Brain pericyte (primary cell): ENCODE measurements around the gene TENT4A.

Experiments used
- DNase-seq: peaks from one replicate; pipeline ENCODE4 v3.0.0-alpha.2; 2012; ENCODE audit warnings: low read depth, low spot score

TENT4A gene

GRCh38 chr5:6731465-6732237 lies 18.4 kb downstream of the TENT4A start:
- no peak for DNase-seq

DNA sequence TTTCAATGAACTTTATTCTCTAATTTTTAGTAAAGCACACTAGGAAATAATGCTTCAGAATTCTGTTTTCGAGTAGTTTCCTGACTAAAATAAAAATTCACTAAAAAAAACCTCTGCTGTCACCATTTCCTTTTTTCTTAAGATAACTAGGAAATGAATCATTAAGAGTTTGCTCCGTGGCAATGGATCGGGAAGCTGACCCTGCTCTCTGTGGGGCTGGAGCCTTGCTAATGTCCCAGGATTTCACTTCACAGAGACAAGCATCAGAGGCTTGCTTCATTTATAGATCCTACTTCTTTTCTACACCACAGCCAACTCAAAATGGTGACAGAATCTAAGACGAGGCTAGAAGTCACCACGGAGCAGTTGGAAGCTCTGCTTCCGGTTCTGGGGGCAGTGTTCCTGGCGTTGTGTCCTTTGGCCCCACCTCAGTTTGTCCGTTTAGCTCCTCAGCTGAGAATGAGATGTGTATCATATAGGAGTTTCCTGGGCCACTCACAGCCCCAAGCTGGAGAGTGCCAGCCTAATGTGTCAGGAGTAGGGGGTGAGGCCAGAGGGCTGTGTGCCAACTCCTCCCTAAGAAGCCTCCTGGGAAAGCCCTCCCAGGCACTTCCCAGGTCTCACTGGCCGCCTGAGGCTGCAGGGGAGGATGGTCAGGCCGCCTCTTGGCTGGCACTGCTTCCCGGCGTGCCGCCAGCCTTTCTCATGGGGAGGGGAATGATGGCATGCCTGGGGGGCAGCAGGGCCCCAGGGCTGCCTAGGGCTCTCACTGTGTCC lies 19.6 kb downstream of the TENT4A start:
- DNase-seq: no peak

DNA sequence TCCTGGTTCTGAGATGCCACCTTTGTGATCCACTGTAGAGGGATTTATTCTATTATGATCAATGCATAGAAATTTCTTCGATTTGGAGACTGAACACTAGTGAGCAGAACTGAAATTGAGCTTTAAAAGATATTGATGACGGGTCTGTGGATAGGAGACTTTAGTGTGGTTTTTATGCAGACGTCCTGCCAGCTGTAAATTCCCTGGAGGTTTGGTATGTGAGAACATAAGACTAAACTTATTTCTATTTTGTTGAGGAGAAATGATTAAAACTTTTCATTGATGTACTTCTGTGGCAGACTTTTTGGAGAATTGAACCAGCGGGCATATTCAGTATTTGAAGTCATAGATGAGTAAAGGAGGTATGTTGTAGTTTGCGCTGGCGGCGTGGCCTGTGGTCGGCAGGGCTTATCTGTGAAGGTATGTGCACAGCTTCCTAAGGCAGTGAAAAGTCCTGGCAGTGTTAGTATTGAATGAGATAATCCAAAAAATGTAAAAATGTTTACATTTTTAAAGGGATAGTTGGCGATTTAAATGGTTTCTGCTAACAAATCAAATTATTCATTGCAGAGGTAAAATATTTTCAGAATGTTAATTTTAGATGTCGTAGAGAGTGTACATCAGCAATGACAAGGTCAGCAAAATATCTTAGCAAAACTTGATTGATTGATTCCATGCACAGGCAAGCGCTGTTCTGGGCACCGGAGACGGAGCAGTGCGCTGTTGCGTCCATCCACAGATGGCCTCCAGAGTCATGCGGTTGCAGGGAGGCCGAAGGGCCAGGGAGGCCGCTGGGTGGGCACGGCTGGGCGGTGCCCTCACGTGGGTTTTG lies 20.4 kb downstream of the TENT4A start:
- no peak for DNase-seq

GRCh38 chr5:6734243-6734700 lies 21.0 kb downstream of the TENT4A start:
- no peak for DNase-seq

DNA sequence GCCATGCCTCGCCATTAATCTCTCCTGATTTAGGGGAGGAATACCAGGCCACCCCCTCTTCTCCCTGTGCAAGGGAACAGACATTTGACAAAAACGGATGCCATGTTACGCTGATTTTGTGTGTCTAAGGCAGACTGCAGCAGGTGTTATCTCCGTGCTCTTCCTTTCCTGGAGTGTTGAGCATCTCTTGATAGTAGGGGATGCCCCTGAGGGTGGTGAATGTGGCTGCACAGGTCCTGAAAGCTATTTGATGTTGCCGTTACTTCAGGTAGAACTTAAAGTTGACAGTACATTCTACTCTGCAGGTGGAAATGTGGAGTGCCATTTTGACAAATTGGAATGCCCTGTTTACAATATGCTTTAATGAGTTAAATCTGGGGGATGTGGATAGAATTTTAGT lies 21.5 kb downstream of the TENT4A start:
- no peak for DNase-seq

DNA sequence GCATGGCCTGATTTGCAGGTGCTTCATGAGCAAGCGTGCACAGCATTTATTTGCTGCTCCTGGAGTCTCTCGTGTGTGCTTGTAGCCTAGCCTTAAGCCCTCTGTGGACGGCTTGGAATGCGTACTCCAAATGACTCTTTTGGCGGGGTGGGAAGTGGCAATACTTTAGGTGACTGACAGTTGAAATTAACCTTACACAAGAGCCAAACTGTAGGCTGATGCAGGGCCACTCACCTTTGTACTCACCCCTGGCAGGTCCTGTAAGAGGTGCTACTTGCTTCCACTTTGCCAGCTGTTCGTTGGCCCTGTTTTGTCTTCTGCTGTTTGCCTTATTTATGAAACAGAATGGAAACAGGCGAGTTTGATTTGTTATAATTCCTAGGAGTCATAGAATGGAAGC lies 22.9 kb downstream of the TENT4A start:
- no peak for DNase-seq

DNA sequence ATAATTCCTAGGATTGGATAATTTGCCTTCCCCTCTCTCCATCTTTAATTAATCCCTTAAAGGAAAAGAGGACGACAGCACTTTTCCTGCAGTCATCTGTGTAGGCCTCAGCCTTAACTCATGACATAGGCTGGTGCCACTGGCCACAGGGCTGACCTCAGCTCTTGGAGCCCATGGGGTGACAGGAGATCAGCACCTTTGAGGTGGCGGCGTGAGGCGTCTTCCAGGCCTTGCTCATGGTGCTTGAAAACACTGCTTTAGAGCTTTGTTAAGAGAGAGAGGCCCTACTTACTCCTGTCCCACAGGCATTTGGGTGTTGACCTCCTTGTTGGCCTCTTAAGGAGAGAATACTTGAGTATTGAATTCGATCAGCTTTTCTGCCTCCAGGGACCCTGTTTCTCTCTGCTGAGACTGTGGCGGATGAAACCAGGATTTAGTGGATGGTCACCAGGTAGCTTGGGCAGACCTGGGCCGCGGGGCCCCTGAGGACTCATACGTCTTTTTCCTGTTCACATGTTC lies 23.4 kb downstream of the TENT4A start:
- DNase-seq: no peak

- no peak for DNase-seq
Measured at GRCh38 chr5:6737043-6737941, 24.1 kb downstream of the TENT4A start.

GRCh38 chr5:6739603-6740002 lies 26.4 kb downstream of the TENT4A start:
- DNase-seq: no peak

DNA sequence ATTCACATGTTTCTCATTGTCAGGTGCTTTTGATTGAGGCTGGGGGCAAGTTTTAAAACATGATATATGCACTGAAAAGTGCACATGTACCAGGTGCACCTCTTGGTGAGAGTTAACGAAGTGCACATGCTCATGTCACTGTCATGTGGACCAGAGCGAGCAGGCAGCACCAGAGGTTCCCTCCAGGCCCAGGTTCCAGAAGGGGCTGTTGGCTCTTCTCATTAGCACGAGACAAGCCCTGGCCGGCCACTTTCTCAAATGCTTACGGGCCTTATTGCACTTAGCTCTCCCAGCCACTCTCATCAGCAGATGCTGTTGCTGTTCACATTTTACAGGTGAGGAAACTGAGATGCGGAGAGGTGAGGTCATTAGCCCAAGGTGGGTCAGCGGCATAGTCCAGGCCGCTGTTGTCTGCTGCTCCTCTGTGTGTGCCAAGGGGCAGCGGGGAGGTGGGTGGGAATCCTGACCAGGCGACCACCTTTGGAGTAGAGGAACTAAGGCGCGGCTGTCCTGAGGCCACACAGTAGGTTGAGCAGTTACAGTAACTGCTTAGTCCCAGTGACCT lies 27.4 kb downstream of the TENT4A start:
- DNase-seq: no peak

- no peak for DNase-seq
Measured at GRCh38 chr5:6742081-6742758, 29.0 kb downstream of the TENT4A start.

DNA sequence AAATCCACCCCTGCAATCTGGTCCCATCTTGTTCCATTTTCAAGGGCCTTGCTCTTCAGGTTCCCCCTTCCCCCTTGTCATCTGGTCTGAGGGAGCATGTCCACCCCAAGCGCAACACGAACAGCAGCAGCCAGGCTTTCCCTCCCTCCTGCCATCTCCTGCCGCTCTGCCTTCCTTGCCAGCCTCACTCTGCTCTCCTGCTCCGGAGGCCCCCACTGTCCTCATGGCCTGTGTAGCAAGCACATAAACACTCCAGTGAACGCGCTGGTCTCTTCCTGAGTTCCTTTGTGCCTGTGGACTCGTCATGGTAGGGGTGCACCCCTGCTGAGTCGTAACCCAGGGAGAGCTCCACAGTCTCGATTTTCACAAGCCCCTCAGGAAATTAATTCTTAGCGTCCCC lies 29.9 kb downstream of the TENT4A start:
- DNase-seq: no peak

DNA sequence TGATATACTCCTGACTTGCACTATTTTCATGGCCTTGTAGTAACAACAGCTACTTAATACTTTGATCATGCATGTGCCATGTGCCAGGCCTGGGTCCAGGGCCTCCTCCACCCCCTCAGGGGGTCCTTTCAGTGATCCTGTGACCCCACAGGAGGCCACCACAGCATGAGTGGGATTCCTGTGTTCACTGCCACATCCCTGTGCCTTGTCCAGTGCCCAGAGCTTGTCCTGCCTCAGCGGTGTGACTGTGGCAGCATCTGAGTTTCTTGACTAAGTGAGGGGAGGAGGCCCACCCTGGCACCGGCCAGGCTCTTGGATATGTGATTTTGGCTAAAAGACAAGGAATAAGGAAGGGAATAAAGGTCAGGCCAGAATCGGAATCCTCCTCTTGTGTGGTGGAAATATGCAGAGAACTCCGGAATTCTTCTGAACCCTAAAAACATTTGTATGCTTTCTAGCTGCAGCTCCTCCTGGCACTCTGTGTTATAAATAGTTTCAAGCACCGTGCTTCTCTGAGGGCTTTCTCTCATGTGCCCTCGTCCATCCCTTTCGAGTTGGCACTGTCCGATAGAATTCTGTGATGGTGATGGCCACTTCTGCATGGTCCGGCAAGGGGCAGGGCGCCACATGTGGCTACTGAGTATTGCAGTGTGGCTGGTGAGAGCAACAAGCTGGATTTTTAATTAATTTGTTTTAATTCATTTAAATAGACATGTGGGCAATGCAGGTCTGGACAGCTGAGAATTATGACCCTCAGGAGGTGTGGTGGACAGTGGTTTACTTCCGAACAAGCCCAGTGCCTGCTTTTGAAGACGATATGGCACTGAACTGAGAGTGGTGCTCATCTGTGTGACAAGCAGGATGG lies 31.8 kb downstream of the TENT4A start:
- DNase-seq: no peak

GRCh38 chr5:6745706-6746222 lies 32.5 kb downstream of the TENT4A start:
- no peak for DNase-seq

DNA sequence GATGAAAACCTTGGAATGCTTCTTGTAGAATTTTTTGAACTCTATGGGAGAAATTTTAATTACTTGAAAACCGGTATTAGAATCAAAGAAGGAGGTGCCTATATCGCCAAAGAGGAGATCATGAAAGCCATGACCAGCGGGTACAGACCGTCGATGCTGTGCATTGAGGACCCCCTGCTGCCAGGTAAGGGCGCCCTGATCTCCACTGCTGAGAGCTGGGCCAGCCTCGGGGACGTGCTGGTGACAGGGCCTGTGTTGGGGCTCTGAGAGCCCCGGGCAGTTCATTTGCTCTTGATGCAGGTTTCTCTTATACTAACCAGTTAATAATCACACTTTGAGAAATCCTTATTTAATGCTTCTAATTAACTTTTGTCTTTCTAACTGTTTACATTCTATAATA lies 33.0 kb downstream of the TENT4A start:
- no peak for DNase-seq

- DNase-seq: no peak
Measured at GRCh38 chr5:6747103-6747502, 33.9 kb downstream of the TENT4A start.

GRCh38 chr5:6748142-6748541 lies 34.9 kb downstream of the TENT4A start:
- DNase-seq: no peak

DNA sequence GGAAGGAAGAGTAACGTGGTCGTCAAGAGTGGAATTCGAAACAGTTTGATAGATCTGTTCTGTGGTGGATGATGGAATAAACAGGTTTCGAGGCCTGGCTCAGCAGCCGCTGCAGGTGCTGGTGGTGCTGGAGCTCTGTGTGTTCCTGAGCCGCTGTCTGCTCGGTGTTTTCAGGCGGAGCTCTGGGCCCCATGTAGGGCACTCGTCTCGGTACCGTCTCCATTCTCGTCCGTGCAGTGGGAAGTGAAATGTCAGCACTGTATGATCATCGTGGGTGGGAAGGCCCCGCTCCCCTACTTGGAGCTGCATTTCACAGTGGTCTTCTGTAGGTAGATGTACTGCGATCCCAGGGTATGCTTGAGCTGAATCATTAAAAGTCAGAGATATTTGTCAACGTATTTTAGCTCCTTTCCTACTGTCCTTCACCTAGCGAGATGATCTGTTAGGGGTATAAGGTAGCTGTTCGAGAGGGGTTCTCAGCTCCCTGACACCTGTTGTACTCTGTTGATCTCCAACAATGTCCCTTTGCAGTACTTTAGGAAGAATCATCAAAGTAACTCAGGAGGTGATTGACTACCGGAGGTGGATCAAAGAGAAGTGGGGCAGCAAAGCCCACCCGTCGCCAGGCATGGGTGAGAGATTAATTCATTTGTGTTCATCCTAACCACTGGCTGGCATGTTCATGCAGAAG lies 35.9 kb downstream of the TENT4A start:
- DNase-seq: no peak
